ENCODE measurements around the gene COPS9.

DNA sequence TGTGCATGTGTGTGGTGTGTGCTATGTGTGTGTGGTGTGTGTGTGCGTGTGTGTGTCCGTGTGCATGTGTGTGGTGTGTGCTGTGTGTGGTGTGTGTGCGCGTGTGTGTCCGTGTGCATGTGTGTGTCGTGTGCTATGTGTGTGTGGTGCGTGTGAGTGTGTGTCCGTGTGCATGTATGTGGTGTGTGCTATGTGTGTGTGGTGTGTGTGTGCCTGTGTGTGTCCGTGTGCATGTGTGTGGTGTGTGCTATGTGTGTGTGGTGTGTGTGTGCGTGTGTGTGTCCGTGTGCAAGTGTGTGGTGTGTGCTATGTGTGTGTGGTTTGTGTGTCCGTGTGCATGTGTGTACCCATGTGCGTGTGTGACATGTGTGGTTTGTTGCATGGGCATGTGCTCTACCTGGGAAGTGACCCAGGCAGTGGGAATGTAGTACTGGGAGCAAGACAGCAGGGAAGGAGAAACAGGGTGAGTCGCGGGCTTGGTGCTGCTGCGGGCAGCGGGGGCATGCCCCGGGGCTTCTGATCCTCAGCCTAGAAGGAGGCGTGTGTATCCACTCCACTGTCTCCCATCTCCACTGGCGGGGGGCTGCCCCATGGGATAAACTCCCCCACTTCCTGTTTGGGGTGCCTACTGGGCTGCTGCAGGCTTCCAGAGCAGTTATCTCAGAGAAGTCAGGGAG, 11.9 kb upstream of the COPS9 start:
- no peak for TF ChIP-seq POLR2AphosphoS5 (IDR thresholded peaks at IDR 0.05; ENCODE audit: low read depth, low read length)
- no peak for TF ChIP-seq PAX5 (IDR thresholded peaks at IDR 0.05; ENCODE audit: insufficient read depth, low read length, severe bottlenecking)
- TF ChIP-seq POLR2A (IDR thresholded peaks at IDR 0.05; ENCODE audit: low read depth, low read length) = no peak
